ENCODE data around the gene GJB2.

The GJB2 gene

GRCh38 chr13:20140487-20140886 is 52.3 kb downstream of the GJB2 start:
- TF ChIP-seq POU6F1 (CRISPR knock-in tag; IDR thresholded peaks at IDR 0.05; ENCODE audit: borderline replicate concordance, low read depth) (no peak), CSRNP3 (CRISPR knock-in tag; IDR thresholded peaks at IDR 0.05) (no peak), CSDC2 (CRISPR knock-in tag; IDR thresholded peaks at IDR 0.05) (no peak), PPARA (CRISPR knock-in tag; IDR thresholded peaks at IDR 0.05; ENCODE audit: borderline replicate concordance) (no peak), ZNF8 (CRISPR knock-in tag; IDR thresholded peaks at IDR 0.05) (no peak), CREB5 (CRISPR knock-in tag; IDR thresholded peaks at IDR 0.05; ENCODE audit: low read depth) (no peak), ESRRG (CRISPR knock-in tag; IDR thresholded peaks at IDR 0.05) (no peak), ARNTL (CRISPR knock-in tag; IDR thresholded peaks at IDR 0.05; ENCODE audit: borderline replicate concordance, low read depth) (no peak), SNAI2 (CRISPR knock-in tag; IDR thresholded peaks at IDR 0.05) (no peak), TSHZ2 (CRISPR knock-in tag; IDR thresholded peaks at IDR 0.05) (no peak), ZFP3 (CRISPR knock-in tag; IDR thresholded peaks at IDR 0.05) (no peak), TCF4 (CRISPR knock-in tag; IDR thresholded peaks at IDR 0.05; ENCODE audit: borderline replicate concordance) (no peak), OSR1 (CRISPR knock-in tag; IDR thresholded peaks at IDR 0.05) (no peak), PATZ1 (CRISPR knock-in tag; IDR thresholded peaks at IDR 0.05; ENCODE audit: borderline replicate concordance) (no peak), ZC3H10 (CRISPR knock-in tag; IDR thresholded peaks at IDR 0.05) (no peak), ZNF565 (CRISPR knock-in tag; conservative IDR thresholded peaks at IDR 0.05; ENCODE audit: low read depth) (no peak), BACH2 (CRISPR knock-in tag; IDR thresholded peaks at IDR 0.05; ENCODE audit: borderline replicate concordance) (no peak), GLIS3 (CRISPR knock-in tag; IDR thresholded peaks at IDR 0.05) (no peak)
- ATAC-seq, result no peak

GRCh38 chr13:20137875-20138274 is 54.9 kb downstream of the GJB2 start:
- ATAC-seq, result no peak
- no peak for TF ChIP-seq ZNF565 (CRISPR knock-in tag; conservative IDR thresholded peaks at IDR 0.05; ENCODE audit: low read depth)
